ENCODE data around the gene MGLL.

DNA sequence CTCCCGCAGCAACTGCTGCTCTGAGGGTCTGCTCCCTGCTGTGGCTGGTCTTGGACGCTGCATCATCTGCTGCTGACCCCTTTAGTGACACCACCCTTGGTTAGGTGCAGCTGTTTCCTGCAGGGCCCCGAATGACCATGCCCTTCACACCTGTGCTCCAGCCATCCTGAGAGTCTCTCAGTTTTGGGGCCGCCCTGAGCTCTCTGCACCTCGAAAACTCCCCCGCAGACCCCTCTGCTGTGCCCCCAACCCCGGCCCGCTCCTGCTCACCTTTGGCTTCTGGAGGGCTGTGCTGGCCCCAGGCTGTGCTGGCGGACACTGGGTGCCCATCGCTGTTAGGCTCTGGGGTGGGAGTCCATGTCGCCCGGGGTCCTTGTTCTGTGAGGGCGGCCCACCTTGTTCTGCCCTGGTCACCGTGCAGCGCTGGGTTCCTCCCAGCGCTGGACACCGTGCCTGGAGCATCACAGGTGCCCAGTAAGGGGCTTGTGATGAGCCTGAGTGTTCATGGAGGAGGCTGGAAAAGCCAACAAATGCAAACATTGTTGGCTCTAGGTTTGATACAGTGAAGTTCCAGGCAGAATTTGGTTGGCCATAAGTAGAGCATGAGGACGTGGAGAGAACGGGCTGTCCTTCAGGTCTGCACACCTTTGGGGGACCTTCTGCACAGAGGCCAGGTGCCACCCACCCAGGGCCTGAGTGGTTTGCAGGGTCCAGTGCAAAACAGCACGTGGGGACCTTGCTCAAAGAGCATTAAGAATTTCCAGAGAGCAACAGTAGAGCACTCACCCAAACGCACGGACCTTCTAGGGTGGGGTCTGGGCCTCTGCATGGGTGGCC lies 137.2 kb downstream of the MGLL start:
- TF ChIP-seq, protein P1, sequence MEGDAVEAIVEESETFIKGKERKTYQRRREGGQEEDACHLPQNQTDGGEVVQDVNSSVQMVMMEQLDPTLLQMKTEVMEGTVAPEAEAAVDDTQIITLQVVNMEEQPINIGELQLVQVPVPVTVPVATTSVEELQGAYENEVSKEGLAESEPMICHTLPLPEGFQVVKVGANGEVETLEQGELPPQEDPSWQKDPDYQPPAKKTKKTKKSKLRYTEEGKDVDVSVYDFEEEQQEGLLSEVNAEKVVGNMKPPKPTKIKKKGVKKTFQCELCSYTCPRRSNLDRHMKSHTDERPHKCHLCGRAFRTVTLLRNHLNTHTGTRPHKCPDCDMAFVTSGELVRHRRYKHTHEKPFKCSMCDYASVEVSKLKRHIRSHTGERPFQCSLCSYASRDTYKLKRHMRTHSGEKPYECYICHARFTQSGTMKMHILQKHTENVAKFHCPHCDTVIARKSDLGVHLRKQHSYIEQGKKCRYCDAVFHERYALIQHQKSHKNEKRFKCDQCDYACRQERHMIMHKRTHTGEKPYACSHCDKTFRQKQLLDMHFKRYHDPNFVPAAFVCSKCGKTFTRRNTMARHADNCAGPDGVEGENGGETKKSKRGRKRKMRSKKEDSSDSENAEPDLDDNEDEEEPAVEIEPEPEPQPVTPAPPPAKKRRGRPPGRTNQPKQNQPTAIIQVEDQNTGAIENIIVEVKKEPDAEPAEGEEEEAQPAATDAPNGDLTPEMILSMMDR (IDR thresholded peaks at IDR 0.05): no peak
- TF ChIP-seq POLR2A (IDR thresholded peaks at IDR 0.05) (no peak), EP300 (IDR thresholded peaks at IDR 0.05) (no peak), POLR2AphosphoS5 (IDR thresholded peaks at IDR 0.05) (no peak)

Data from suprapubic skin (tissue), 4 donors.